HG03442 (cell line): Measurements from ENCODE around the gene EFCAB8.

ENCODE experiments used
- ATAC-seq: cut with Tn5 transposase; IDR thresholded peaks from one replicate; pipeline ENCODE4 v1.9.1; 2021; ENCODE audit warnings: mild to moderate bottlenecking, moderate library complexity; ENCODE audit not compliant: unreplicated experiment

EFCAB8 gene

GRCh38 chr20:32858701-32859372 is at the start of gene EFCAB8:
Gene EFCAB8, plus strand, starts transcription at chr20:32858923. Its CDS starts 4,870 bp downstream, at chr20:32863793.
- ATAC-seq, result no peak

GRCh38 chr20:32809907-32810306 is 48.8 kb upstream of the EFCAB8 start:
- ATAC-seq, result no peak

- no peak for ATAC-seq
Measured at GRCh38 chr20:32810941-32811340, 47.8 kb upstream of the EFCAB8 start.

- no peak for ATAC-seq
Measured at GRCh38 chr20:32811886-32812285, 46.8 kb upstream of the EFCAB8 start.

GRCh38 chr20:32819992-32820697 is 38.6 kb upstream of the EFCAB8 start:
- ATAC-seq, result peak; percentile 48

GRCh38 chr20:32820698-32821377 is 37.9 kb upstream of the EFCAB8 start:
- ATAC-seq, result no peak

GRCh38 chr20:32822225-32822624 is 36.5 kb upstream of the EFCAB8 start:
- ATAC-seq, result no peak

GRCh38 chr20:32823078-32823477 is 35.6 kb upstream of the EFCAB8 start:
- no peak for ATAC-seq

GRCh38 chr20:32823737-32824588 is 34.8 kb upstream of the EFCAB8 start:
- no peak for ATAC-seq

- ATAC-seq, result no peak
Measured at GRCh38 chr20:32828029-32828680, 30.6 kb upstream of the EFCAB8 start.

GRCh38 chr20:32829311-32830005 is 29.3 kb upstream of the EFCAB8 start:
- no peak for ATAC-seq

- no peak for ATAC-seq
Measured at GRCh38 chr20:32830437-32830836, 28.3 kb upstream of the EFCAB8 start.

- ATAC-seq, result no peak
Measured at GRCh38 chr20:32831982-32832381, 26.7 kb upstream of the EFCAB8 start.

GRCh38 chr20:32832664-32833063 is 26.1 kb upstream of the EFCAB8 start:
- ATAC-seq, result no peak

GRCh38 chr20:32834972-32835371 is 23.8 kb upstream of the EFCAB8 start:
- no peak for ATAC-seq

- ATAC-seq, result no peak
Measured at GRCh38 chr20:32837157-32837556, 21.6 kb upstream of the EFCAB8 start.

- ATAC-seq, result no peak
Measured at GRCh38 chr20:32839227-32839981, 19.3 kb upstream of the EFCAB8 start.

GRCh38 chr20:32839982-32840285 is 18.8 kb upstream of the EFCAB8 start:
- ATAC-seq, result no peak

GRCh38 chr20:32841174-32841573 is 17.5 kb upstream of the EFCAB8 start:
- no peak for ATAC-seq
